ENCODE measurements around the gene HDAC9. TPM values are rescaled to one million over a fixed set of nuclear protein-coding genes. Genes with fewer than 3 reads are reported as not detected.

HDAC9 gene
- total RNA-seq, 4 donors from 2014 or later = 54.8 to 96.2 (median 87.2) TPM

GRCh38 chr7:18684916-18685315, 189.4 kb downstream of the HDAC9 start:
- Histone ChIP-seq H3K36me3 (no peaks in the 10 kb centered on the region), H3K9me3 (no peaks in the 10 kb centered on the region), H3K4me1 (no peaks in the 10 kb centered on the region), H3K27me3 (no peaks in the 10 kb centered on the region), H3K4me3 (no peak overlapping the region), H3K27ac (no peak overlapping the region)
- TF ChIP-seq CTCF (IDR thresholded peaks at IDR 0.05) = no peak
- TF ChIP-seq POLR2A (IDR thresholded peaks at IDR 0.05) = no peak
- no peak for DNase-seq
- intact Hi-C loops (cut with DNase I; ENCODE audit: low total_unique reads) = no loop called here

GRCh38 chr7:18685971-18686370, 190.4 kb downstream of the HDAC9 start:
- Histone ChIP-seq H3K4me3 (no peak overlapping the region), H3K36me3 (no peaks in the 10 kb centered on the region), H3K27ac (no peak overlapping the region)

GRCh38 chr7:18689551-18689950, 194.0 kb downstream of the HDAC9 start:
- H3K9me3 ChIP-seq = no peaks in the 10 kb centered on the region
- no peak overlapping the region for H3K27ac ChIP-seq
- intact Hi-C loops (cut with DNase I; ENCODE audit: low total_unique reads) = no loop called here
- H3K36me3 ChIP-seq = no peaks in the 10 kb centered on the region
- TF ChIP-seq POLR2A (IDR thresholded peaks at IDR 0.05) (no peak), CTCF (IDR thresholded peaks at IDR 0.05) (no peak)
- H3K4me3 ChIP-seq = no peak overlapping the region
- H3K27me3 ChIP-seq = no peaks in the 10 kb centered on the region
- no peak for DNase-seq
- H3K4me1 ChIP-seq = no peaks in the 10 kb centered on the region

More at GRCh38 chr7:18685971-18686370, 190.4 kb downstream of the HDAC9 start:
- intact Hi-C loops (cut with DNase I; ENCODE audit: low total_unique reads) = no loop called here
- Histone ChIP-seq H3K9me3 (no peaks in the 10 kb centered on the region), H3K27me3 (no peaks in the 10 kb centered on the region), H3K4me1 (no peaks in the 10 kb centered on the region)
- no peak for DNase-seq
- TF ChIP-seq POLR2A (IDR thresholded peaks at IDR 0.05) (no peak), CTCF (IDR thresholded peaks at IDR 0.05) (no peak)

- Histone ChIP-seq H3K36me3 (no peaks in the 10 kb centered on the region), H3K4me1 (no peaks in the 10 kb centered on the region), H3K27me3 (no peaks in the 10 kb centered on the region), H3K9me3 (no peaks in the 10 kb centered on the region), H3K27ac (no peak overlapping the region), H3K4me3 (no peak overlapping the region)
- intact Hi-C loops (cut with DNase I; ENCODE audit: low total_unique reads) = no loop called here
- DNase-seq = peak; percentile 16
- TF ChIP-seq CTCF (IDR thresholded peaks at IDR 0.05) (peak in 3 of 4 experiments; percentile 9 to 35 (median 21)), POLR2A (IDR thresholded peaks at IDR 0.05) (no peak)
Measured at GRCh38 chr7:18693406-18693805, 197.9 kb downstream of the HDAC9 start.

- TF ChIP-seq POLR2A (IDR thresholded peaks at IDR 0.05) (no peak), CTCF (IDR thresholded peaks at IDR 0.05) (no peak)
- Histone ChIP-seq H3K27me3 (no peaks in the 10 kb centered on the region), H3K9me3 (no peaks in the 10 kb centered on the region), H3K4me1 (no peaks in the 10 kb centered on the region), H3K4me3 (no peak overlapping the region), H3K36me3 (no peaks in the 10 kb centered on the region), H3K27ac (no peak overlapping the region)
- intact Hi-C loops (cut with DNase I; ENCODE audit: low total_unique reads) = no loop called here
- no peak for DNase-seq
Measured at GRCh38 chr7:18693816-18694215, 198.3 kb downstream of the HDAC9 start.
